A549 (cell line): ENCODE results near the gene KIRREL1. TPM values are rescaled to one million over a fixed set of nuclear protein-coding genes. Genes with fewer than 3 reads are reported as not detected.

Experiments used
- ATAC-seq, 2 experiments: fragments of 200-7000 bp in 1 of 2; fragments of >200 bp in 1 of 2; cut with Nextera tagmentation in 1 of 2; cut with Tn5 transposase in 1 of 2; 3 replicates each; pipeline versions ENCODE4 v1.8.0 to v1.9.1; 2018 to 2020; ENCODE audit warnings: mild to moderate bottlenecking in 1 of 2, moderate library complexity in 1 of 2
- CTCF ChIA-PET: fragments of 300-600 bp; sonication (Branson Sonifier 250); formaldehyde crosslinking; extraction: SDS; loops from one replicate; lab custom pipeline; 2021; ENCODE audit warnings: antibody characterized with exemption, inconsistent platforms; lab: Yijun Ruan, JAX
- POLR2A ChIA-PET: fragments of 350-600 bp; formaldehyde crosslinking; extraction: SDS; loops from one replicate; lab custom pipeline; 2021; ENCODE audit warnings: antibody characterized with exemption, inconsistent platforms; lab: Yijun Ruan, JAX
- DNase-seq, 2 experiments: peaks; one replicate each; pipeline versions ENCODE4 v3.0.0 to v3.0.0-alpha.2; 2011 to 2016; ENCODE audit warnings: low read depth in 1 of 2, low spot score in 1 of 2
- FAIRE-seq: peaks from 2 replicates; lab custom pipeline; 2011; peaks lifted over from hg19 to GRCh38; lab: Jason Lieb, UNC
- H3K27ac ChIP-seq, 2 experiments: fragments of >200 bp; sonication (Bioruptor Twin); formaldehyde crosslinking; 3 replicates each; pipeline ENCODE4 v1.5.1; 2016 to 2017
- H3K4me1 ChIP-seq: fragments of >200 bp; sonication (Bioruptor Twin); formaldehyde crosslinking; 3 replicates; pipeline ENCODE4 v1.6.1; 2016
- H3K4me2 ChIP-seq: fragments of >200 bp; sonication (Bioruptor Twin); formaldehyde crosslinking; 3 replicates; pipeline ENCODE4 v1.6.1; 2016
- H3K4me3 ChIP-seq: fragments of >200 bp; sonication (Bioruptor Twin); formaldehyde crosslinking; 3 replicates; pipeline ENCODE4 v1.5.1; 2016
- H3K9me3 ChIP-seq: fragments of >200 bp; sonication (Bioruptor Twin); formaldehyde crosslinking; 3 replicates; pipeline ENCODE4 v1.6.1; 2016
- BCL3 ChIP-seq: fragments of >200 bp; sonication (Bioruptor Twin); formaldehyde crosslinking; IDR thresholded peaks from 3 replicates; pipeline ENCODE4 v1.6.1; 2016
- CHD2 ChIP-seq: fragments of 150-350 bp; IDR thresholded peaks from 2 replicates; pipeline ENCODE4 v1.6.1; 2014; ENCODE audit warnings: low read length; ENCODE audit not compliant: partially characterized antibody
- E2F6 ChIP-seq: IDR thresholded peaks from 2 replicates; pipeline ENCODE4 v1.6.1; 2012; ENCODE audit warnings: low read depth, borderline replicate concordance
- EHF ChIP-seq: fragments of 250-450 bp; sonication (Bioruptor Pico); IDR thresholded peaks from 2 replicates; pipeline ENCODE4 v1.5.0; 2020; ENCODE audit warnings: mild to moderate bottlenecking
- EHMT2 ChIP-seq: fragments of 200-600 bp; sonication (generic); IDR thresholded peaks from 2 replicates; pipeline ENCODE4 v1.6.1; 2016; ENCODE audit warnings: antibody characterized with exemption, low read depth, mild to moderate bottlenecking, moderate library complexity
- EP300 ChIP-seq, 2 experiments: fragments of >200 bp; sonication (Bioruptor Twin); formaldehyde crosslinking; IDR thresholded peaks; 2 replicates in 1 of 2; 3 replicates in 1 of 2; pipeline ENCODE4 v1.6.1; 2016 to 2017
- FOXS1 ChIP-seq: fragments of 250-450 bp; sonication (Bioruptor Pico); IDR thresholded peaks from 2 replicates; pipeline ENCODE4 v1.5.0; 2020; ENCODE audit warnings: mild to moderate bottlenecking, moderate library complexity
- GATA3 ChIP-seq: IDR thresholded peaks from 2 replicates; pipeline ENCODE4 v1.6.1; 2012; ENCODE audit warnings: borderline replicate concordance
- HOXA7 ChIP-seq: fragments of 250-450 bp; sonication (Bioruptor Pico); IDR thresholded peaks from 2 replicates; pipeline ENCODE4 v1.5.0; 2020; ENCODE audit warnings: mild to moderate bottlenecking, moderate library complexity
- HOXB13 ChIP-seq: fragments of 250-450 bp; sonication (Bioruptor Pico); IDR thresholded peaks from 2 replicates; pipeline ENCODE4 v1.5.0; 2020; ENCODE audit warnings: low read depth, mild to moderate bottlenecking, moderate library complexity
- HOXB5 ChIP-seq: fragments of 250-450 bp; sonication (Bioruptor Pico); IDR thresholded peaks from 2 replicates; pipeline ENCODE4 v1.5.0; 2020; ENCODE audit warnings: mild to moderate bottlenecking, moderate library complexity
- KDM1A ChIP-seq: fragments of 200-600 bp; sonication (generic); IDR thresholded peaks from 2 replicates; pipeline ENCODE4 v1.6.1; 2016; ENCODE audit warnings: low read depth, mild to moderate bottlenecking
- MAFK ChIP-seq: fragments of 450-650 bp; IDR thresholded peaks from 2 replicates; pipeline ENCODE4 v1.6.1; 2014; ENCODE audit not compliant: partially characterized antibody
- MAZ ChIP-seq: fragments of 150-350 bp; IDR thresholded peaks from 2 replicates; pipeline ENCODE4 v1.6.1; 2014; ENCODE audit warnings: antibody characterized with exemption, low read depth, low read length, borderline replicate concordance
- NFE2L2 ChIP-seq: fragments of 150-350 bp; conservative IDR thresholded peaks from 2 replicates; pipeline ENCODE4 v1.6.1; 2014; ENCODE audit warnings: low read length
- NPAS2 ChIP-seq: fragments of 250-450 bp; sonication (Bioruptor Pico); IDR thresholded peaks from 2 replicates; pipeline ENCODE4 v1.8.0; 2022; ENCODE audit warnings: mild to moderate bottlenecking, moderate library complexity, borderline replicate concordance
- PBX3 ChIP-seq: IDR thresholded peaks from 2 replicates; pipeline ENCODE4 v1.6.1; 2012
- RAD21 ChIP-seq, 2 experiments: fragments of >200 bp in 1 of 2; sonication (Bioruptor Twin) in 1 of 2; formaldehyde crosslinking in 1 of 2; IDR thresholded peaks in 1 of 2; conservative IDR thresholded peaks in 1 of 2; 2 replicates in 1 of 2; 3 replicates in 1 of 2; pipeline ENCODE4 v1.6.1; 2012 to 2018; ENCODE audit warnings: inconsistent platforms in 1 of 2
- REST ChIP-seq: fragments of 200-600 bp; sonication (generic); IDR thresholded peaks from 2 replicates; pipeline ENCODE4 v1.6.1; 2016; ENCODE audit warnings: antibody characterized with exemption, mild to moderate bottlenecking, moderate library complexity
- RNF2 ChIP-seq: fragments of 200-600 bp; sonication (generic); IDR thresholded peaks from 2 replicates; pipeline ENCODE4 v1.6.1; 2016; ENCODE audit warnings: low read depth, mild to moderate bottlenecking, antibody characterized with exemption, moderate library complexity, borderline replicate concordance
- SMC3 ChIP-seq: fragments of >200 bp; sonication (Bioruptor Twin); formaldehyde crosslinking; IDR thresholded peaks from 3 replicates; pipeline ENCODE4 v1.6.1; 2018; ENCODE audit warnings: inconsistent platforms
- TFCP2L1 ChIP-seq: fragments of 250-450 bp; sonication (Bioruptor Pico); IDR thresholded peaks from 2 replicates; pipeline ENCODE4 v1.5.0; 2021; ENCODE audit warnings: mild to moderate bottlenecking
- ZFP36 ChIP-seq: fragments of 450-650 bp; IDR thresholded peaks from 2 replicates; pipeline ENCODE4 v1.6.1; 2014; ENCODE audit warnings: borderline replicate concordance; ENCODE audit not compliant: partially characterized antibody
- ZNF302 ChIP-seq: fragments of 250-450 bp; sonication (Bioruptor Pico); IDR thresholded peaks from 2 replicates; pipeline ENCODE4 v1.9.0; 2021; ENCODE audit warnings: inconsistent platforms, mild to moderate bottlenecking, moderate library complexity
- WGBS: methylation state at CpG from one replicate; pipeline ENCODE4 v1.1.6; 2017; ENCODE audit errors: missing lambda C conversion rate; 5-methylcytosine and 5-hydroxymethylcytosine counted together
- polyA plus RNA-seq, 4 experiments: library from polyadenylated mRNA; depleted of rRNA in 3 of 4; stranded (reverse); fragments of >200 nt; fragmentation: RNase III in 1 of 4; extraction: RNeasy Plus Mini Kit Qiagen cat#74134 plus additional on column Dnase treatment in 1 of 4; gene quantifications; 2 replicates in 3 of 4; 3 replicates in 1 of 4; pipeline ENCODE4 v1.2.3, GENCODE V29; 2011 to 2017
- TF ChIP-seq, protein P1 (sequence below): fragments of 450-650 bp; IDR thresholded peaks from 2 replicates; pipeline ENCODE4 v1.6.1; 2014; ENCODE audit warnings: antibody characterized with exemption

Gene KIRREL1
- polyA plus RNA-seq, 2 of the 4 experiments (the other 2 are of a cell fraction), result 18.7 to 41.3 TPM

GRCh38 chr1:158017800-158018595 is 24.6 kb downstream of the KIRREL1 start:
- DNase-seq, result no peak
- Histone ChIP-seq H3K9me3 (no peaks in the 10 kb centered on the region), H3K4me1 (peaks cover 97% of the 10 kb centered on the region), H3K4me3 (no peak overlapping the region), H3K4me2 (peak overlapping the region; percentile 69), H3K27ac (peak overlapping the region; percentile 89 to 98)
- no peak for TF ChIP-seq MAZ
- no peak for TF ChIP-seq PBX3
- no peak for TF ChIP-seq TFCP2L1
- TF ChIP-seq FOXS1 (CRISPR knock-in tag), result no peak
- TF ChIP-seq NPAS2 (CRISPR knock-in tag), result no peak
- TF ChIP-seq ZNF302, result no peak
- CTCF ChIA-PET, result interaction anchor here (1.9 to 49.7 kb wide), 3 partner anchors 10 to 23 kb away, joined by 5 to 1281 read pairs (median 92); partner anchors contain the start of gene KIRREL1
- no peak; a peak in 1 of 6 replicates for ATAC-seq
- 91% methylated on average over 4 of the region's 4 CpGs for WGBS
- POLR2A ChIA-PET, result no interaction called here
- FAIRE-seq, result no peak

- CTCF ChIA-PET, result interaction anchor here (1.1 to 49.7 kb wide), 7 partner anchors 11 to 99 kb away, joined by 3 to 1281 read pairs (median 6); partner anchors contain the start of gene KIRREL1
- DNase-seq (peak; percentile 76 to 87), ATAC-seq (peak; percentile 94), FAIRE-seq (peak; percentile 99)
- no peak overlapping the region for H3K4me3 ChIP-seq
- H3K27ac ChIP-seq, result peak overlapping the region; percentile 89 to 98
- 3% methylated on average over 4 of the region's 4 CpGs for WGBS
- peaks cover 88% of the 10 kb centered on the region for H3K4me1 ChIP-seq
- H3K4me2 ChIP-seq, result peak overlapping the region; percentile 69
- POLR2A ChIA-PET, result interaction anchor here (1.5 to 3.2 kb wide), 3 partner anchors 9 to 25 kb away, joined by 3 to 66 read pairs (median 22); partner anchors contain the start of gene KIRREL1
- H3K9me3 ChIP-seq, result no peaks in the 10 kb centered on the region
- peak; percentile 59; the same call in 1 of the 2 replicates for TF ChIP-seq GATA3
- TF ChIP-seq HOXB5 (CRISPR knock-in tag), result peak; percentile 49; the same call in 1 of the 2 replicates
- no peak for TF ChIP-seq MAZ
- no peak for TF ChIP-seq EHF
- TF ChIP-seq SMC3, result peak; percentile 31; the same call in 2 of the 3 replicates
- TF ChIP-seq EHMT2, result no peak
- TF ChIP-seq E2F6, result no peak
- TF ChIP-seq REST, result no peak
- TF ChIP-seq TFCP2L1, result 0 out of 2 replicates have a peak, but pooled peaks have one; percentile 4
- peak; percentile 33 to 43; a peak in 3 of 5 replicates for TF ChIP-seq RAD21 (conservative IDR thresholded peaks at IDR 0.05 in 1 of 2, IDR thresholded peaks at IDR 0.05 in 1 of 2)
- no peak for TF ChIP-seq HOXA7
- no peak for TF ChIP-seq RNF2
- peak; percentile 54; the same call in 1 of the 2 replicates for TF ChIP-seq ZNF302
- no peak for TF ChIP-seq KDM1A
- no peak for TF ChIP-seq ZFP36
- no peak for TF ChIP-seq NFE2L2
- TF ChIP-seq EP300 (IDR thresholded peaks at IDR 0.05), result peak in 1 of 2 experiments; percentile 44; a peak in 1 of 5 replicates
- no peak for TF ChIP-seq MAFK
- TF ChIP-seq, protein P1, sequence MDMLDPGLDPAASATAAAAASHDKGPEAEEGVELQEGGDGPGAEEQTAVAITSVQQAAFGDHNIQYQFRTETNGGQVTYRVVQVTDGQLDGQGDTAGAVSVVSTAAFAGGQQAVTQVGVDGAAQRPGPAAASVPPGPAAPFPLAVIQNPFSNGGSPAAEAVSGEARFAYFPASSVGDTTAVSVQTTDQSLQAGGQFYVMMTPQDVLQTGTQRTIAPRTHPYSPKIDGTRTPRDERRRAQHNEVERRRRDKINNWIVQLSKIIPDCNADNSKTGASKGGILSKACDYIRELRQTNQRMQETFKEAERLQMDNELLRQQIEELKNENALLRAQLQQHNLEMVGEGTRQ, result no peak
- TF ChIP-seq BCL3, result 0 out of 3 replicates have a peak, but pooled peaks have one; percentile 30
- TF ChIP-seq CHD2, result no peak
- TF ChIP-seq HOXB13 (CRISPR knock-in tag), result peak; percentile 89; the same call in 1 of the 2 replicates
Measured at GRCh38 chr1:158019171-158019868, 25.9 kb downstream of the KIRREL1 start.
